TTC549 (cell line): ENCODE measurements around the gene SLC16A6.
"Not testable (repeated sequence)": the region's sequence is repeated elsewhere in the genome, so short reads cannot be mapped to it uniquely, and the experiment has no call there.

ENCODE experiments used
- FAIRE-seq: peaks from 2 replicates; lab custom pipeline; 2012; peaks lifted over from hg19 to GRCh38; lab: Jason Lieb, UNC

SLC16A6 gene, protein sequence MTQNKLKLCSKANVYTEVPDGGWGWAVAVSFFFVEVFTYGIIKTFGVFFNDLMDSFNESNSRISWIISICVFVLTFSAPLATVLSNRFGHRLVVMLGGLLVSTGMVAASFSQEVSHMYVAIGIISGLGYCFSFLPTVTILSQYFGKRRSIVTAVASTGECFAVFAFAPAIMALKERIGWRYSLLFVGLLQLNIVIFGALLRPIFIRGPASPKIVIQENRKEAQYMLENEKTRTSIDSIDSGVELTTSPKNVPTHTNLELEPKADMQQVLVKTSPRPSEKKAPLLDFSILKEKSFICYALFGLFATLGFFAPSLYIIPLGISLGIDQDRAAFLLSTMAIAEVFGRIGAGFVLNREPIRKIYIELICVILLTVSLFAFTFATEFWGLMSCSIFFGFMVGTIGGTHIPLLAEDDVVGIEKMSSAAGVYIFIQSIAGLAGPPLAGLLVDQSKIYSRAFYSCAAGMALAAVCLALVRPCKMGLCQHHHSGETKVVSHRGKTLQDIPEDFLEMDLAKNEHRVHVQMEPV

DNA sequence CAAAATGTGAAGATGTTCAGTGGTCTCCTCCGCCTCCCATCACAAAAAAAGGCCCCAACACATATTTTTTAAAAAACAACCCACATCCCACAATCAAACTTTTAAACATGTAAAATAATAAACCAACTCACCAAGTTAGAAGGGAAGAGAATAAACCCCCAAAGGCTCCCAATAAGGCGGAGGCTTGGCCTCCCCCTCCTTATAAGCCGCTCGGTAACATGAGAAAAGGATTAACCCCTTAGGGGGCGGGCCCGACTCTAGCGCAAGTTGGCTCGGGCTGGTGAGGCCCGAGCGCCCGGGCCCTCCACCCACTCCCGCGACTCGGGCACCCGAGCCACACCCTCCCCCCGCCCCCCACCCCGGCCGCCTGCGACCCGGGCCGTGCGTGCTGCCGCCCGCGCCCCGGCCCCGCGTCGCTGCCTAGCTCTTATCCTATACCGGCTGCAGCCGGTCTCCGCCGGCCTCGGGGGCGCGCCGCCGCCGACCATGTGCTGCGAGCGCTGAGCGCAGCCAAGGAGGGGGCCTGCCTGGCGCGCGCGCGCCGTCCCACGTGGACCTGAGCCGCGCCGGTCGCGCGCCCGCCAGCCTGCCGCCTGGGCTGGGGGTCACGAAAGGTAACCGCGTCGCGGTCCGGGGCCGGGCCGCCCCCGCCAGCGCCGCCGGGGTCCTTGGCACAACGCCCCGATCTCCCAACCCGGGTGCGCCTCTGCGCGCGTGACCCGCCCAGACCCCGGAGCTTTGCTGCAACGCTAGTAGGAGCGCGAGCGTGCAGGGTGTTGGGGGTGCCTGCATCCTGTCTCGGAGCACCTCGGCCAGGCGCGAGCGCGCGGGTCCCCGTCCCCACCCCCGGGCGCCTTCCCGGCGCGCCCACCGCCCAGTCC, at the start of gene SLC16A6, which contains the start of gene ARSG:
TSS of gene SLC16A6 (minus strand) at position 173 of the 881 bp plus-strand sequence. CDS start 12,807 bp downstream, outside the sequence.
TSS of gene ARSG (plus strand) at position 541 of the 881 bp plus-strand sequence. CDS start 15,999 bp downstream, outside the sequence.
- FAIRE-seq, result no peak

DNA sequence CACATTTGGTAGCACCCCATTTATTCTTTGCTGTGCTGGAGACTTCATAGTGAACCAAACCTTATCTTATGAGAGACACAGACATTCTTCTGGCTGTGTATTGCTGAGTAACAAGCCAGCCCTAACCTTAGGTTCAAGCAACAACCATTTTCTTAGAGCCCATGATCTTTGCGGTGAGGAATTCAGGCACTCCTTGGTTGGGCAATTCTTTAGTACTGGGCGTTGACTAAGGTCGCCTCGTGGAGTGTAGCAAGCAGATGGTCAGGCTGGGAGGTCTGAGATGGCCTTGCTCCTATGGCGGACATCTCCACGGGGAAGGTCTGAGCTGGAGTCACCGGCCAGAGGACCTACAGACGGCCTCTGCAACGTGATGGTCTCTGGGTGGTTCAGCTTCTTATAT, 43.5 kb upstream of the SLC16A6 start:
- FAIRE-seq, result no peak

DNA sequence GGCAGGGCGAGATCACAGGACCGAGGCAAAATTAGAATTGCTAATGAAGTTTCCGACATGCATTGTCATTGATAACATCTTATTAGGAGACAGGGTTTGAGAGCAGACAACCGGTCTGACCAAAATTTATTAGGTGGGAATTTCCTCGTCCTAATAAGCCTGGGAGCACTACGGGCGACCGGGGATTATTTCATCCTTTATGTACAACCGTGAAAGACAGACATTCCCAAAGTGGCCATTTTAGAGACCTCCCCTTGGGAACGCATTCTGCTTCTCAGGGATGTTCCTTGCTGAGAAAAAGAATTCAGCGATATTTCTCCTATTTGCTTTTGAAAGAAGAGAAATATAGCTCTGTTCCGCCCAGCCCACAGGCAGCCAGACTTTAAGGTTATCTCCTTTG, 41.0 kb upstream of the SLC16A6 start:
- FAIRE-seq, result not testable (repeated sequence)

DNA sequence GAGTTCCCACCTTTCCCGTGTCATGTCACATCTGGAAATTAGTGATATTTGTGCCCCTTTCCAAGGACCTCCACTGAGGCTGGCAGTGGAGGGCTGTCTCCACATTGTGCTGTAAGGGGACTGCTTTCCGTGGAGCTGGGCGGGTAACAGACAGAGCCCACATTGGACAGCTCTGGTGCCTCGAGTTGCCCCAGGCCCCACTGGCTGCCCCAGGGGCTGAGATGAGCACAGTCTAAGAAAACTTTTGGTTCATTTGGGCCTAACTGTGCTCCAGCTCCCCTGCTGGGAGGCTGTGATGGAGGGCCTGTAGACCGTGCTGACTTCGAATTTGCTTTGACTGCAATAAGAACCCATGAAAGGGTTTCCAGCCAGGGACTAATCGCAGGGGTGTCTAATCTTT, 38.4 kb upstream of the SLC16A6 start:
- no peak for FAIRE-seq

DNA sequence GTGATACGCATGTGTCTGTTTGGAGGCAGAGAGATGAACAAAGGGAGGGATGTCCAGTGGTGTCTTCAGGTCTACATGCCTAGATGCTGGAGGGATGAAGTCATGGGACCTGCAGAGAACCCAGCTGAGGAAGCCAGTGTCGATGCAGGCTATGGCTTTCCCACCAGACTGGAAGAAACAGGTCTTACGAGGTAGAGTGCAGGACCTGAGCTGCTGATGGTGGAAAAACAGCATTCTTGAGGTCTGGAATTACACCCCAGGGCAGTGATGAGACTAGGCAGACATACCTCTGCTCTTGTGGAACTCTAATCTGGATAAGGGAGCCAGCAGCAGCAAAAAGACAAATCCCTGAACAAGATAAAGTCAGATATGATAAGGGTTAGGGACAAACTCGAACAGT, 37.7 kb upstream of the SLC16A6 start:
- no peak for FAIRE-seq

DNA sequence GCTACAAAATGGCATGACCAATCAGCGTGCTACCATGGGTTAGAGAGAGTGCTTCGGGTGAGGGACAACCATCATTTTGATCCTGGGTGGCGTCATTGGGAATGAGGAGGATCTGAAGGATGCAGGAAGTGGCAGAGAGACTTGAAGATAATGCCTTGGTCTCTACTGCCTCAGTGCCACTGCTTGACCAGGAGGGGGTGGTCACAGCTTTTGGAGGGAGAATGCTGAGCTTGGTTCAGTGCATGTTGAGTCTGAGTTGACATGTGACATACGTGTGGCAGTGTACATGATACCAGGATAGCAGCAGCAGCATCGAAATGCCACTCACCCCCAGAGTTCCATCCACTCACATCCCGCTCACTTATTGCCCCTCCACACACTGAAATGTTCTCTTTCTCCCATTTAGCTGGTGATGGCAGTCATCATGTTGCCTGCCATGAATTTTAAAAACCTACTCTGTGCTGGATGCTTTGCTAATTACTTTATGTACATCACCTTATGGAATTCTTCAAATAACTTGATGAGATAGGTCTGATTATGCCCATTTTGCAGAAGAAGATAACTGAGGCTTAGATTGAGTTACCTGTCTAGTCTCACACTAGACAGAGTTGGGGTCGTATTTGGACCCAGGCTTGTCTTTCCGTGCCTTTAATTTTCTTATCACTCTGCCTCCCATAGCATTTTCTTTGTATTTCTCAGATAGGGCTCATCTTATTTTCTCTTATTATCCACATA, 37.1 kb upstream of the SLC16A6 start:
- FAIRE-seq, result no peak

DNA sequence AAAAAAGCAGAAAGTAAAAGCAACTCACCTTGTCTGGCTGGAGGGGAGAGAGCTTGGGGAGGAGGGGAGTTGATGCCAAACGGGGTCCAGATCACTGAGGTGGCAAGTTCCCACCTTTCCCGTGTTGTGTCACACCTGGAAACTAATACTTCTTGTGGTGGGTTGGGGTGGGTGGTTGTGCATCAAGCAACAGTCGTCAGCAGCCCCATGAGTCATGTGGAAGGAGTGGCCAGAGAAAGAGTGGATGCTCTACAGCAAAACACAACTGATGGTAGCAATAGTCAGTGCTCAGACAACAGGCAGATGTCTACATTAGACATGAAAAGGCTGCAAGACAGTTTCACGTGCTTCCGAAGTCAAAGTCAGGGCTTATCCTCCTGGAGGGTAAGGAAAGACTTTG, 35.8 kb upstream of the SLC16A6 start:
- no peak for FAIRE-seq

DNA sequence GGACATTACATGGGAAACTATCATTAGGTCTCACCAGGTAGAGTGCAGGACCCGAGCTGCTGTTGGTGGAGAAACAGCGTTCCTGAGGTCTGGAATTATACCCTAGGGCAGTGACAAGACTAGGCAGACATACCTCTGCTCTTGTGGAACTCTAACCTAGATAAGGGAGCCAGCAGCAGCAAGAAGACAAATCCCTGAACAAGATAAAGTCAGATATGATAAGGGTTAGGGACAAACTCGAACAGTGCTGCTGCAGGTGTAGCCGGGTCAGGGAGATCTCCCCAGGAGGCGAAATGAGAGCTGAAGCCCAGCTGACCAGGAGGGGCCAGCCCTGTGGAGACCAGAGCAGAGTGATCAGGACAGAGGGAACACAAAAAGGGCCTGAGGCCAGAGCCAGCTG, 35.0 kb upstream of the SLC16A6 start:
- FAIRE-seq, result no peak

DNA sequence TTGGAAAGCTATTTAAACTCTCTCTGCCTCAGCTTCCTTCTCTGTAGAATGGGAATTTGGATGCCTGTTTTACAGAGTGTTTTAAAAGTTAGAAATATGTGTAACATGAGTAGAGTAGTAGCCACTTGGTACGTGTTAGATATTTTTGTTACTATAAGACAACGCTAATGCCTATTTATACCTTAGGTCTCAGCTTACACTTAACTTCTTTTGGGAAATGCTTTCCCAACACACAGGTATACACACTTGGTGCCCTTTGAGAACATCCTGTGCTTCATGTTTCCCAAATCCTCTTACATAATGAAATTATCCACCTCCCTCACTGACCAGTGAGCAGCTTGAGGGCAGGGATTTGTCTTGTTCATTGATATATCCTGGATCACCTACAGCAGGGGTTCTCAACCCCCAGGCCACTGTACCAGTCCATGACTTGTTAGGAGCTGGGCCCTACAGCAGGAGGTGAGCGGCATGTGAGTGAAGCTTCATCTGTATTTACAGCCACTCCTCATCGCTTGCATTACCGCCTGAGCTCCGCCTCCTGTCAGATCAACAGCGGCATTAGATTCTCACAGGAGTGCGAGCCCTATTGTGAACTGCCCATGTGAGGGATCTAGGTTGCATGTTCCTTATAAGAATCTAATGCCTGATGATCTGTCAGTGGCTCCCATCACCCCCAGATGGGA, 33.9 kb upstream of the SLC16A6 start:
- no peak for FAIRE-seq

DNA sequence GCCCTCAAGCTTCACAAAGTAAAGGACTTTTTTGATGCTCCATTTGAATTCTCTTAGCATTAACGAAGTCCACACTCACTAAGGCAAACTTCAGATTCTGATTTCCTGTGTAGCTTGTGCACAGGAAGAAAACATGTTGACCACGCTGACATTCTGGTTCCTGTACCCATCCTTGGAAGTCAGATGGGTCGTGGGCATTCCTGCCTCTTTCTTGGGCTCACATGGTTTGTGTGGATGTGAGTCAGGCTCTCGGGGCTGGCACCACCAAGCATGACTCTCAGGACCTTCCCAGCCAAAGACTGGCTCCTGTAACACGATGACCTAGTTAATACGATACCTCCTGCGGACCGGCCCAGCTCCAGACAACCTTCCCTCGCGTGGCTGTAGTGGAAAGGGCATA, 33.2 kb upstream of the SLC16A6 start:
- no peak for FAIRE-seq

DNA sequence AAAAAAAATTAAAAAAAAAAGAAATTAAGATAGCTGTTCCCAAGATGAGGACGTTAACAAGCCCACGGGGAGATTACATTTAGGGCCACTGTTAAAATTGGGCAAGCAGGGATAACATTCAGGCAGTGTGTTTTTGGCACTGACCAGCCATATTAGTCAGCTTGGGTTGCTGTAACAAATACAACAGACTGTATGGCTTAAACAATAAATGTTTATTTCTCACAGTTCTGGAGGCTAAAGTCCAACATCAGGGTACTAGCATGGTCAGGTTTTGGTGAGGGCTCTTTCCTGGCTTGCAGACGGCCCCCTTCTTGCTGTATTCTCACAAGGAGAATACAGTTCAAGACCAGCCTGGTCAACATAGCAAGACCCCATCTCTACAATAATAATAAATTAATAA, 31.7 kb upstream of the SLC16A6 start:
- FAIRE-seq, result no peak

DNA sequence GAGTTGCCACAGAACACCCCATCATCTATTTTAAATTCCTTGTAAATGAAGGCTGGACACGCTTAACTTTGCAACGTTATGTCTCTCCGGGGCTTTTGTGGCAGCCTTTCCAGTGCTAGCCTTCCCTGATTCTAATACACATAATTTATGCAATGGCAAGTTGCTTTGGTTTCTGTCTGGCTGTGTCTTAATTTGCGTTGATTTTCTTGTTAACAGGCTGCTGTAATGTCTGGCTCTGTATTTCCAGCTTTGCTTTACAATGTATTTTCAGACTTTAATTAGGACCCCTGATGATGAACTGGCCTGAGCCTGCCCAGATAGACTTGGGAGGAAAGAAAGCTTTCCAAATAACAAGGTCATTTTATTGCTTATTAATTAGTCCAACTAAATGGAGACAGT, 30.6 kb upstream of the SLC16A6 start:
- FAIRE-seq, result no peak

DNA sequence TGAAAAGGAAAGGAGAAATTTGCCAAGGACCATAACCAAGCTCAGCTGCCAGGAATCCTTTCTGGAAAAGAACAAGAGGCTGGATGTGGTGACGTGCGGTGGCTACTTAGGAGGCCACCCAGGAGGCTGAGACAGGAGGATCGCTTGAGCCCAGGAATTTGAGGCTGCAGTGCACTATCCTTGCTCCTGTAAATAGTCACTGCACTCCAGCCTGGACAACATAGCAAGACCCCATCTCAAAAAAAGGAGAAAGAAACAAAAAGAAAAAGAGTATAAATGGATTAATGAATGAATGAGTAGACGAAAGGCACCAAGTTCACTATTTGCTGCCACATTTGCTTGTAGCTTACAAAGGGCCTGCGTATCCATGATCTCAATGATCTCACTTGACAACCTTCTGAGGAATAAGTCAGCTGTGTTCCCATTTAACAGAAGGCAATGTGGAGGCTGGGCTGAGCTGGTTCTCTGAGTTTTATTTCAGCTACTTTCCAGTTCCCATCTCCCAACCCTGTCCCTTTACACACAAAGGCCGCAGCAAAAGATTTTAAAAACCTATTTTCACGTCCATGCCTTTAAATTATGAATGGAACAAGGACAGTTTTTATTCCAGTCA, 30.1 kb upstream of the SLC16A6 start:
- FAIRE-seq, result no peak

DNA sequence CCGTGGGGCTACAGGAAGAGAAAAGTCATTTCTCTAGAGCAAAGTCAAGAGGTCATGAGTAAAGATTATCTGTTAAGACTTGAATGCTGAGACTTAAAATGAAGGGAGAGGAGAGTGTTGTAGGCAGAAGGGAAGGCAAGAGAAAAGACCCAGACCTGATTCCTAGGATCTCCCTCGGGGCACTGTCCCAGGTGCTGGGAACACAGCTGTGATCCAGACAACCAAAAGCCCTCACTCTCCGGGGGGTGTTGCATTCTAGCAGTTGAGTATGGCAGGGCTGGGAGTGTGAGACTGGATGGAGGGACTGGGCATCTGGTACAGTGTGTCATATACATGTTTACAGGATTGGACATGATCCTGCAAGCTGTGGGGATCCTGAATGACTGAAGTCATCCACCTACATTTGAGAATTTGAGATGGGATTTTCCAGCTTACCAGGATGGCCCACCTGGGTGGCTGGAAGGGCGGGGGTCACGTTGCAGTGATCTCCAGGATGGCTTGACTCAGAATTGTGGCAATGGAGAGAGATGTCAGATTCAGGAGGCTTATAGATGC, 29.5 kb upstream of the SLC16A6 start:
- FAIRE-seq, result no peak

DNA sequence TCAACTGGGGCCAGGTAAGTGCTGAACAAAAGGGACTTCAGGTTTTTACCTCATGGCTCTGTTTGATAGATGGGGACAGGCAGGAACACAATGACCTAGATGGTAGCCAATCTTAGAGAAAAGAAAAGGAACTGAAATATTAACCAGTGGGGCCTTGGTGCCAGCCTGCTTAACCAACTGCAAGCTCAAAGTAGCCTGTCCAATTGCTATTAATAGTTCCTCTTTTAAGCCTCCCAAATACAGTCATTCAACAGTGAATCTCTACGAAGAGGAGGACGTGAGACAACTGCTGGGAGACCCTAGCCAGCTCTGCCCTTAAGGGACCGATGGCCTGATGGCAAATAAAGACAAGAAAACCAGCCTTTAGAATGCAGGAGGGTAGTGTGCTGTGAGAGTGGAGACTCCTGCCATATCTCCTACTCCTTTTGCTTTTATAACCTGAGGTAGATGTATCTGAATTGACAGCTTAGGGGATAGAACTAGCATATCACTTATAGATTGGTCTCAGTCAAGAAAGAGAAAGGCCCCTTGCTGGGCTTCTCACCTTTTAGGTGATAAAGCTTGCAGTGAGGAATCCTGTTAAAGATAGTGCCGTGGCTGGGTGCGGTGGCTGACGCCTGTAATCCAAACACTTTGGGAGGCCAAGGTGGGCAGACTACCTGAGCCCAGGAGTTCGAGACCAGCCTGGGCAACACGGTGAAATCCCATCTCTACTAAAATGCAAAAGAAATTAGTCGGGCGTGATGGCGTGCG, 28.7 kb upstream of the SLC16A6 start:
- FAIRE-seq, result no peak

DNA sequence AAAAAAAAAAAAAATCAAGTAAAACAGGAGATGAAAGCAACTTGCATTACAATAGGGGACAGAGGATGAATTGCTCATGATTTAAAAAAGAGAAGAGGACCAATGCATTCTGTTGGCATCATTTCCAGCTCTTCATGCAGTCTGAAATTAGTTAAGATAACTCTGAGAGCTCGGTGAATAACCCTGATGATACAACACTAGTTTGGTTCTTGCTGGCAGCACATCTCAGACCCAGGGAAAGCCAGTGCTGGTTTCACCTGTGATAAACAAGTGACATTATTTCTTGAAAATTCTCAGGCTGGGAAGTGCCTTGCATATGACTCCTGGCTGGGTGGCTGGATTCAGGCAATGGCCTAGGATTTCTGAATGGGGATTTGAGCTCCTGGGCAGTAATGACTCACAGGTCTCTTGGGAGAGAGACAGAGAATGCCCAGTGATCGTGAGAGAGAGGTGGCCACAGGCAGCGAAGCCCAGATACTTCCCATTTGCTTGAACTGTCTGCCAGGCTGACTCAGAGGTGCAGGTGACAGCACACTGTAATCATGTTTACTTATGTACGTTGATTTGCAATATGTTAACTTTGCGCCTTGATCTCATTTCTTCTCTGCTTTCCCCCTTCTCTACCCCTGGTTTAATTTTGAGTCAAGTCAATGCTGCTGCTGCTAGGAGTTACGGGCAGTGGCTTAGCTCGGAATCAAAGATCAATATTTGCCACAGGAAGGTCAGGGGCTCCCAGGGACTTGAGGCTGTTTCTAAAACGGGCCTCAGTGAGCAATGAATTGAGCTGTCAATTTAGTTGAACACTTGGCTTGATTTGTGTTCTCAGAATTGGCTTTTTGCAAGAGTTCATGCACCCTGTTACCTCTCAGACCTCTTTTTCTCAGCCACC, 27.4 kb upstream of the SLC16A6 start:
- FAIRE-seq, result no peak

DNA sequence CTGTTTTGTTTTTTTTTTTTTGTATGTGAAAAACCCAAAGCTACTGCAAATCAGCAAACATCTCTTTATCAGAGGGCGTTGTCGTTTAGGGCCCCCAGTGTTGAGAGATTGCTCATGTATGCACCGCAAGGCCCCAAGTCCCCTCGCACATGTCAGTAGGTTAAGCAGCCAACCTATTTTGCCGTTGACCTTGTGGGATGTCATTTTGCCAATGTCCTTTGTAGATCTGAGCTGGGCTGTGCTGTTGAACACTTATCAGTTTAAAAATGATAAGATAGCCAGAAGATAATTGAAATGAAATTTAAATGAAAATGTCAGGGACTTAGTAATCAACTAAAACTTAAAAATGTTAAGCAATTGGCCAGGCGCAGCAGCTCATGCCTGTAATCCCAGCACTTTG, 26.5 kb upstream of the SLC16A6 start:
- FAIRE-seq, result no peak

DNA sequence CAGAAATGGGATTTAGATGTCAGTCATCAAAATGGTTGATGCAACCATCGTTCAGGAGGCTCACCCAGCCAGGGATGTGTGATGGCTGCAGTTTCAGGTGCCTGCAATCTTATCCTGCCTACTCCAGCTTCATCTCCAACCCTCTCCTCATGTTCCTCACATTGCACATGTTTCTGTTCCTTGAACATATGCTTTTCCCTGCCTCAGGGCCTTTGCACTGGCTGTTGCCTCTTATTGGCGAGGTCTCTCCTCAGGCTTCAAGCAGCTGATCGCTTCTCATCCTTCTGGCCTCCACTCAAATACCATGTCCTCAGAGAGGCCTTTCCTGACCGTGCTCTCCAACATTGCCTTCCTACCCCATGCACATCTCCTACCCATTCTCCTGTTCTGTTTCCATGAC, 25.0 kb upstream of the SLC16A6 start:
- no peak for FAIRE-seq

DNA sequence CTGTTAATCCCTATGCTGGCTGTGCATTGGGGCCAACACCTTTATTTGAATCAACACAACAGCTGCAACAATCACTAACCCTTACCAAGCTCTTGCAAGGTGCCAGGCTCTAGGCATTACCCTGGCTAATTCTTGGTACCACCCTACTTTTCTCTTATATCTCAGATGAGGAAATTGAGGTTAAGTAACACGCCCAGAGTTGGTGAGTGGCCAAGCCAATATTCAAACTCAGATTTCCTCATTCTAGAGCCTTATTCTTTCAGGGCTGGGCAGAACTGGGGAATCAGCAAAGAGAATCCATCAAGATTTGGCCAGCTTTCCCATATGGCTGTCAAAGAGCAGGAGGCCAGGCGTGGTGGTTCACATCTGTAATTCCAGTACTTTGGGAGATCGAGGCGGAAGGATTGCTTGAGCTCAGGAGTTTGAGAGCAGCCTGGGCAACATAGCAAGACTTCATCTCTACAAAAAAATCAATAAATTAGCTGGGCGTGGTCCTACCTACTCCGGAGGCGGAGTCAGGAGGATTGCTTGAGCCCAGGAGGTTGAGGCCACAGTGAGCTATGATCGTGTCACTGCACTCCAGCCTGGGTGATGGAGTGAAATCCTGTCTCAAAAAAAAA, 24.1 kb upstream of the SLC16A6 start:
- no peak for FAIRE-seq
